GM18505 (cell line): ENCODE results near the gene B3GNT2.

ENCODE experiments used
- ATAC-seq: cut with Tn5 transposase; IDR thresholded peaks from one replicate; pipeline ENCODE4 v1.9.1; 2021; ENCODE audit not compliant: unreplicated experiment
- POLR2A ChIP-seq: IDR thresholded peaks from 4 replicates; pipeline ENCODE4 v1.6.1; 2011; ENCODE audit warnings: borderline replicate concordance; ENCODE audit not compliant: insufficient read depth, insufficient read length; ENCODE audit errors: extremely low read depth

B3GNT2 gene

GRCh38 chr2:62219407-62220159 is 23.7 kb downstream of the B3GNT2 start:
- no peak for TF ChIP-seq POLR2A
- ATAC-seq = no peak

GRCh38 chr2:62221141-62221540 is 25.2 kb downstream of the B3GNT2 start:
- no peak for TF ChIP-seq POLR2A
- no peak for ATAC-seq

GRCh38 chr2:62222171-62222570 is 26.3 kb downstream of the B3GNT2 start:
- ATAC-seq = no peak
- no peak for TF ChIP-seq POLR2A

DNA sequence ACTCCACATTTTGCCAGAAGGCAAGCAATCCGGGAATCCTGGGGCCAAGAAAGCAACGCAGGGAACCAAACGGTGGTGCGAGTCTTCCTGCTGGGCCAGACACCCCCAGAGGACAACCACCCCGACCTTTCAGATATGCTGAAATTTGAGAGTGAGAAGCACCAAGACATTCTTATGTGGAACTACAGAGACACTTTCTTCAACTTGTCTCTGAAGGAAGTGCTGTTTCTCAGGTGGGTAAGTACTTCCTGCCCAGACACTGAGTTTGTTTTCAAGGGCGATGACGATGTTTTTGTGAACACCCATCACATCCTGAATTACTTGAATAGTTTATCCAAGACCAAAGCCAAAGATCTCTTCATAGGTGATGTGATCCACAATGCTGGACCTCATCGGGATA is 26.8 kb downstream of the B3GNT2 start:
- no peak for TF ChIP-seq POLR2A
- no peak for ATAC-seq

DNA sequence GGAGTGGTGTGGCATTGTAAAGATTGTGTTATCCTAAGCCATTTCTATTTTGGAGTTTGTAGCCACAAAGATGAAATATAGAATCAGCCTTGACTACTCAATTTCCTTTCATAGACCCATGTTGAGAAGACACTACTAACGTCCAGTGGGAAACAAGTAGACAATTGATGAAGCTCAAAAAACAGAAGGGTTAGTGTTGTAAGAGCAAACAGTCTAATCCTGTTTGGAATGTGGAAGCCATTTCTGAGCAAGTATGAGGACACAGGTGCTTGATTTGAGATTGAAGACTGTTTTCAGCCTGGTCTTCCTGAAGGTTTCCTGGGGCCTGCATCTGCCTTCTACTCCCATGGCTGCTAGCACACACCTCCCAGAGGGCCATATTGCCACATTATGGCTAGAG is 29.1 kb downstream of the B3GNT2 start:
- ATAC-seq = no peak
- no peak for TF ChIP-seq POLR2A

DNA sequence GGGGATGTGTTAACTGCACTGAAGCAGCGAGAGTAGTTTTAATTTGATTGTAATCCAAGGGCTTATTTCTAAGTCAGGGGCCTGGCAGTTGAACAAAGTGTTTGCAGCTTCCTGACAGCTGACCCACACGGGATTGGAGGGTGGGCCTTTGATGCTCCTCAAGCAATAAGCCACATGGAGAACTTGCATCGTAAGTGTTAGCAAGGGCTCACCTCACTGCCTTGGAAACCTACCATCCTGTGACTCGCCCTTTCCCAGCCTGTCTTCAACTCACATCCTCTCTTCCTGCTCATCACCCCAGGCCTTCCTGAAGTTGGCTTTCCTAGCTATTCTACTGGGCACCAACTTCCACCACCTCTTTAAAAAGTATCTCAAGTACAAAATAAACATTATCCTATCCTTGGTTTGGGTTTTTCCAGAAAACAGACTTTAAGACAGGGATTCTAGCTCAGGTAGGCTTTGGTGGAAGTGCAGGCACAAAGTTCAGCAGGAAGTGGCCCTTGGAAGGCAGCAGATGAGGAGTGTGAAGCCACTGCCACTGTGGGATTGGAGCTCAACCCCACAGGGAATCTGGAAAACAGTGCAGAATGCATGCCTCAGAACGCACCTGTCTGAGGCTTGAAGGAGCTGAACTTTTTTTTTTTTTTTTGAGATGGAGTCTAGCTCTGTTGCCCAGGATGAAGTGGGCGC is 31.6 kb downstream of the B3GNT2 start:
- ATAC-seq = no peak
- TF ChIP-seq POLR2A = peak; percentile 14

- TF ChIP-seq POLR2A = no peak
- no peak for ATAC-seq
Observed at GRCh38 chr2:62229082-62229605, 33.2 kb downstream of the B3GNT2 start.

- ATAC-seq = no peak
- TF ChIP-seq POLR2A = no peak
Observed at GRCh38 chr2:62231541-62231940, 35.6 kb downstream of the B3GNT2 start.

DNA sequence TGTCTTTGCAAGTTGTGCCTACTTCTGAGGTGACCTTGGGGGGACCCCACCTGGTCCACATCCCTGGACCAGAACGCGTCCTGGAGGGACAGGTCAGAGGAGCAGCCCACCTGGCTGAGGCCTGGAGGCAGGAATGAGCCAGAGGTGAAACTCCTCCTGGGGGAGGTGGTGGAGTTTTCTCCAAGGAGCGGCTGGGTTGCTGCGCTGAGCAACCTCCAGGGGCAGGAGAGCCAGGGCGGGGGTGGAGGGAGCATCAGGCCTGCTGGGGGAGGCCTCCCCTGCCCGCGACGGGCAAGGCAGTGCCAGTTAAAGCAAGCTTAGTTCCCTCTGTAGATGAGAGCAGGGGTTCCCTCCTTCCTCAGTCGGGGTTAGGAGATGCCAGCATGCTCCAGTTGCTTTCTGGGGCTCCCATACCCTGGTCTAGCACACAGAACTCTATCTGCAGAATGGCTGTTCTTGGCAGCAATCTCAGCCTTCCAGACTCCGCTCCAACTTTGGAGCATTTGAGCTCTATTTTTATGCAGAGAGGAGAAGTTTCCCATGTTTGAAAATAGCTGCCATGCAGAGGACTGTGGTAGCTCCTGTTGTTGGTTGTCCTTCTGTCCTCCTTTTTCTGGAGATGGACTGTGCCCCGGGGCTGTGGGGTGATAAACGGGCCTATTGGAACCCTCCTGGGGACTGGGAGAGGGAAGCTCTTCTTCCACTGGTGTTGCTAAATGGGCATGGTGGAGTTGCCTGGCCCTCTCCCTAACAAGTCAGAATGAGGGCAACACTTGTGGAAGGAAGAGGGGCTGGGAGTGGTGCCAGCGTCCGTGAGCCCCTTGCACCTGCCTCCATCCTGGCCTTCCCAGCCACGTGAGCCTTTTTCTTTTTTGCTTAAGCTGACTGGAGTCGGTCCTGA is 39.1 kb downstream of the B3GNT2 start:
- ATAC-seq = no peak
- no peak for TF ChIP-seq POLR2A

DNA sequence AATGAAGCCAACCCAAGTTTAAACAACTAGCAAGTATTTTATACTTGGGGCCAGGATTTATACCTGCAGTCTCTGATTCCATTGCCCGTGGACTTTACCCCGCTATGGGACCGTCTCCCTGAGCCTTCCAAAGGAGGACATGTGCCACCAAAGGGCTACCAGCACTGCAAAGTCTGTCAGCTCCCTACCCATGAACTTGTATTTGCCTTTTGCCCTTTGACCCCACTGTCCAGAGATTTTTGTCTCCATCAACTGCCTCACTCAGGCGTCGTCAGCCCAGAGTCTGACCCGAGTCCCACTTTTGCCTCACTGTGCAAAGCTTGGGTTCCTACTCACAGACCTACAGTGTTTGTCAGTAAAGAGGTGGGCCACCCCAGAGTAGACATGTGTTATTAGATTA is 40.6 kb downstream of the B3GNT2 start:
- no peak for TF ChIP-seq POLR2A
- ATAC-seq = no peak

GRCh38 chr2:62238236-62238635 is 42.3 kb downstream of the B3GNT2 start:
- TF ChIP-seq POLR2A = no peak
- ATAC-seq = no peak

DNA sequence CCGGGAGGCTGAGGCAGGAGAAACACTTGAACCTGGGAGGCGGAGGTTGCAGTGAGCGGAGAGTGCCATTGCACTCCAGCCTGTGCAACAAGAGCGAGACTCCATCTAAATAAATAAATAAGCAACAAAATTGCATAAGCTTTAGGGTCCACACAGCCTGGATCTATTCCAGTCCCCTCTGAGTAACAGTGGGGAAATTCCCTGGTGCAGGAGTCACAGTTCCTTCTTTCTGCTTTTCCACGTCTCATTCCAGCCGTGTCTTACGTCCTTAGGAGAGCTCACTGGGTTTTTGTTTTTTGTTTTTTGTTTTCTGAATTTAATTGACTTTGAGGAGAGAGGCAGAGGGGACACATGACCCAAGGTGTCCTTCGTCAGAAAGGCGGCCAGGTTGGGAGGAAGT is 44.6 kb downstream of the B3GNT2 start:
- TF ChIP-seq POLR2A = no peak

GRCh38 chr2:62243983-62244382 is 48.1 kb downstream of the B3GNT2 start:
- no peak for ATAC-seq
- no peak for TF ChIP-seq POLR2A

More for the DNA sequence above, 44.6 kb downstream of the B3GNT2 start:
- no peak for ATAC-seq
